22Rv1 (cell line): ENCODE measurements around the gene WDFY2.

Source experiments
- CTCF ChIP-seq: fragments of 450-650 bp; IDR thresholded peaks from 2 replicates; pipeline ENCODE4 v1.5.1; 2017; ENCODE audit warnings: mild to moderate bottlenecking
- ZFX ChIP-seq: fragments of 450-650 bp; IDR thresholded peaks from 2 replicates; pipeline ENCODE4 v1.6.1; 2017; ENCODE audit warnings: antibody characterized with exemption, borderline replicate concordance

- no peak for TF ChIP-seq CTCF
- no peak for TF ChIP-seq ZFX
Observed at GRCh38 chr13:51675877-51676276, 91.6 kb downstream of the WDFY2 start.
